IPS-NIHi7 (cell line): ENCODE data around the gene NAA80.
A peak's percentile ranks its signal among the peaks of the same experiment; 100 is the strongest.

ENCODE experiments used
- DNase-seq: peaks from one replicate; pipeline ENCODE4 v3.0.0; 2012; ENCODE audit warnings: mixed read lengths; ENCODE audit errors: extremely low spot score

The NAA80 gene, protein sequence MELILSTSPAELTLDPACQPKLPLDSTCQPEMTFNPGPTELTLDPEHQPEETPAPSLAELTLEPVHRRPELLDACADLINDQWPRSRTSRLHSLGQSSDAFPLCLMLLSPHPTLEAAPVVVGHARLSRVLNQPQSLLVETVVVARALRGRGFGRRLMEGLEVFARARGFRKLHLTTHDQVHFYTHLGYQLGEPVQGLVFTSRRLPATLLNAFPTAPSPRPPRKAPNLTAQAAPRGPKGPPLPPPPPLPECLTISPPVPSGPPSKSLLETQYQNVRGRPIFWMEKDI

DNA sequence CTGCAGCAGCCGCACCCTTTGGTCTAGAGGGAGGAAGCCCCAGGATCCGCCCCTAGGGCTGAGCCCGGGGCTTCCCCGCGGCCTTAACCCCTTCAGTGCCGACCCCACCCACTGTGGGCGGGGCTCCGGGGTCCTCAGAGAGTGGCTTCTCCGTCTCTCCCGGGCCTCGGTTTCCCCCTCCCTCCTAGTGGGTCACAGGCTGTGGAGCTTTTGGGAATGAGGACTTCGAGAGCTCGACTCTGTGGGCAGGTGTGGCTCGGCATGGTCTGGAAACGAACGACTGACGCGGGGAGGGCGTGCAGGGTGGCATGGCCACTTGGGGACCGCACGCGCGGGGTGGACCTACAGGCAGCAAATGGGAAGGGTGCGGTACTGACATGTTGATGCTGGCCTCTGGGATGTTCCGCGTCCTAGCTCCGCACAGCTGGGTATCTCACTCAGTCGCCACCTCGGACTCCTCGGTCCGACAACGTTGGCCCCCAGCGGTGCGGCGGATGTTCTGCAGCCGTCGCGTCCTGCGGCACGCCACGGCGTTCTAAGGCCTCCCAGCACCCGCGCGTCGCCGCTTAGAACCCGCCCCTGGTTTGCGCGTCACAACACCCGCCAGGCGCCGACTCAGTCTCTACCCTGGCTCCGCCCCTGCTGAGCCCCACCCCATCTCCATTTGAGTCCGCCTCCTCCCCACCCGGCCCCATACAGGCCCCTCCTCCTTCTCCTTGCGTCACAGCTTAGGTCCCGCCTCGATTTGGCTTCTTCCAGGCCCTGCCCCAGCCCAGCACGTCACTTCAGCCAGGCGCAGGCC is at the start of gene NAA80, which contains the start of gene HYAL3:
Gene NAA80 (minus strand): TSS at position 570 of the 802 bp plus-strand sequence. CDS start 1,942 bp downstream, outside the sequence.
Gene HYAL3 (minus strand): TSS at position 570 of the 802 bp plus-strand sequence. CDS start 3,803 bp downstream, outside the sequence.
- DNase-seq: peak; percentile 98

DNA sequence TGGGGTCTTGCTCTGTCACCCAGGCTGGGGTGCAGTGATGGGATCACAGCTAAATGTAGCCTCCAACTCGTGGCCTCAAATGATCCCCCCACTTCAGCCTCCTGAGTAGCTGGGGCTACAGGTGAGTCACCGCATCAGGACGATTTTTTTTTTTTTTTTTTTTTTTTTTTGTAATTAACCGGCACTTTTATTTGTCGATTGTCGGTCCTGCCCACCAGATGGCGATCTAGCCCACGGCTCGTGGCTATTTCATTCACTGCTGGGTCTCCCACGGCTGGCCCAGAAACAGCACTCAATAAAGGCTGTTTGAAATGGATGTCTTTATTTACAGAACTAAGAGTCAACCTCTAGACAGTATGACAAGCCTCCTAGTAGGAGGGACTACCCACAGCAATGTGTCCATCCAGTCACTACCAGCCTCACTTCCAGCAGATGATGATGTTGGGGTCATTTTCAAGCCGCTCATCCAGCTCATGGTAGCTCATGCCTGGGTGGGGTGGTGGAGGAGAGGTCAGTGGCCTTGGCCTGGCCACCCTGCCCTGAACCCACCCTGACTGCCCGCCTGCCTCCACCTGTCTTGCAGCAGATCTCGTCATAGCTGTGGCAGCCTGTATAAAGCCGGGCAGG is 48.1 kb upstream of the NAA80 start:
- DNase-seq: peak; percentile 56

DNA sequence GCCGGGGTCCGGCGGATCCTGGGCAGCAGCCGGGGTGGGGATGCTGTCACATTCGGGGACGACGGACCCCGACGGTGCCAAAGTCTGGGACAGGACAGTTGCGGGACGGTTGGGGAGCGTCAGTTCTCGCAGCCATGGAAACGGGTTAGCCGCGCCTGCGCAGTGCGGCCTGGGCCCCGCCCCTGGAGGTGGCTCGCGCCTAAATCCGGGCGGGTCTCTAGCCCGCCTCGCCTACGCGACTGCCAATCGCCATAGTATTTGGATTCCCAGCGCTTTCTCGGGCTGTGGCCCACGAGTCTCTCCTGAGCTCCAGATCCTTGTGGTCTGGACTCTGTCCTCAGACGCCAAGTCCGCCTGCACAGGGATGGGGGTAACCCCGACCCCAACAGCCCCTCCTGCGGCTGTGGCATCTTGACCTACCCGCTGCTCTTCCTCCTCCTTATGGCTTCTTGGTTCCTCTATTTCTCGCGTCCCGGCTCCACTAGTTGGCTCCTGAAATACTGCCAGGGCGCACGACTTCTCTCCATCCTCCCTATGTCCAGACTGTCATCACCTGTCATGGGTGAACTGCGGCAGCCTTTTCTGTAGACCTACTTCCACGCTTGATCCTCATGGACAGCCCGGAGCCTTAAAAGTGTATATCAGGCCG is 46.5 kb upstream of the NAA80 start, which contains the start of gene ZMYND10:
Gene ZMYND10 (minus strand): TSS at position 147 of the 649 bp plus-strand sequence. CDS start 153 bp downstream, outside the sequence.
- DNase-seq: peak; percentile 93

DNA sequence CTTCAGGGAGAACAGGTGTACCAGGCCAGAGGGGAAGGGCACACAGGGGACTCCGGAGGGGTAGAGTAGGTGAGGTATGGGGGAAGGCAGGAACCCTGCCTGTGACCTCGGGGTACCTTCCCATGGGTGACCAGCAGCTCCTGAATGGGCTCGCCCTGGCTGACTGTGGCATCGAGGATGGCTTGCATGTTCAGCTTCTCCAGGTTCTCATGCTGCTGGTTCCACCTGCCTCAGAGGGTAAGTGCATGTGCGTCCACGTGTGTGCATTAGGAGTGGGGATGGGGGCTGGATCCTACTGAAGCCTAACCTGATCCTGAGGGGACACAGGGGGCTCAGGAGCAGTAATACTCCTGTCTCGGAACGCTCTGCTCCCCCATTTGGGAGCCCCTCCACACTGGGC is 45.8 kb upstream of the NAA80 start:
- DNase-seq: no peak

DNA sequence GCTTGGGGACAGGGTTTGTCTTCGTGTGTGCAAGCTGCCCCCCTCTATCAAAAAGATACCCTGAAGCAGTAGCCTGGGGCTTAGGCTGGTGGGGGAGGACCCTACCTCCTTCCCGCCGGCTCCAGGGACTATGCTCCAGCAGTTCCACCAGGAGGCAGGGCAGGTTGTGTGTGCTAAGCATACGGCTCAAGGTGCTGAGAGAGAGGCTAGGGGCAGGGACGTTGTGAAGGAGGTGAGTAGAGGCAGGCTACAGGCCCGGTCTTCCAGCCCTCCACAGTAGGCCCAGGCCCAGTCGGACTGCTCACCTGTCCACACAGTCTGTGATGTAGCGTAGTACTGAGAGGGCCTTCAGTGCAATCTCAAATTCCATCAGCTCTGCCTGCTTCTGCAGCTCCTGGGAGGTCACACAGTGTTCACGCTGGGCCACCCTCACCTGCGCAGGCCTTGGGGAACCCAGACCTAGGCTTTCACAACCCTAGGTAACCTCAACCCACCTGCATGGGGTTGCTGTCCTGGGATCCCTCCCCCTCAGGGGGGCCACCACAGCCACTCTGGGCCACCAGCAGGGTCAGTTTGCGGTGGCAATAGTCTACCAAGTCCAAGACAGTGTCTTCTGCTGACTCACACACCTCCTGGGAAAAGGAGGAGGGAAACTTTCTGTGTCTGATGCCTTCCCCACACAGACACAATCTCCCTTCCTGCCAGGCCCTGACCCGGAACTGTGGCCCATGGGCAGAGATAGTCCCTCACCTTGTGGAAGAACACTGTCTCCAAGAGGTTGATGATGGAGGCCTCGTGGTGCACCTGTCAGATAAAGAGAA is 43.8 kb upstream of the NAA80 start:
- DNase-seq: peak; percentile 57

DNA sequence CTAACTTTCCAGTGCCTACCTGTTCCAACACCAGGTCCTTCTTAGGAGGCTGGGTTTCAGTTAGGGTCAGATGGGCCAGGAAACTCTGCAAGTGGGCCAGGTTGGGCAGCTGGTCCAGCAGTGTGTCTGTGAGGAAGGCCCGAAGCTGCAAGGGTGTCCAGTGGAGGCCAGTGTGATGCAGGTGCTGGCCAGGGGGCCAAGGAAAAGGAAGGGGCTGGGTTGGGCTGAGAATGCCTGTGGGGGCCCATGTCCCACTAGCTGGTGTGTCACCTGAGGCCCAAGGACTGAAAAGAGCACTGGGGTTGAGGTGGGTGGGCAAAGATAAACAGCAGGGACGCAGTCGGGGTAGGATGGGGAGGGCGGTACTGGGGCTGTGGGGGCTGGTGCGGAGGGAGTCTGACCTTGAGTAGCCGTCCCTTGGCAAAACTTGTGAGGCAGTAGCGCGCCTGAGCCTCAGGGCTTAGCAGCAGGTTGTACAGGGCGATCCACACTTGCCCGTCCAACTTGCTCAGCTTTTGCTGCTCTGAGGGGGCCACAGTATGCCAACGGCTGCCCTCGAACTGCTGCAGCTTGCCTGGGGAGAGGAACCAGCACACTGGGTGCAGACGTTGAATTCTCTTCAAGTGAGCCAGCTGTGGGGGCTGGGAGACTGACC is 42.9 kb upstream of the NAA80 start:
- DNase-seq: no peak

DNA sequence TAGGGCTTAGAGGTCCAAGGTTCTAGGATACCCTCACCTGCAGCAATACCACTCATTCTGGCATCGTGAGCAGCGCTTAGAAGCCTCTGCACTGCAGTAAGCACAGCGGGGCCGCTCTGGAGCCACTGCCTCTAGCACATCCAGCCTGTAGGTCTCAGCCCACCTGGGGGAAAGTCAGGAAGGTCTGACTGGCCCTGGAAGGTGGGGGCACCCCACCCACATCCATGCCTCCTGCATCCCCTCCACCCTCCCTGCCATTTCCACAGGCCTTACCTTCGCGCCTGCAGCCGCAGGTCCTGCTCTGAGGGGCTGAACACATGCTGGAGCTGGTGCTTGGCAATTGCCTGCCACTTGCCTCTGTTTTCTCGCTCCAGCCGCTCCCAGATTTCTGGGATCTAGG is 42.3 kb upstream of the NAA80 start:
- no peak for DNase-seq

DNA sequence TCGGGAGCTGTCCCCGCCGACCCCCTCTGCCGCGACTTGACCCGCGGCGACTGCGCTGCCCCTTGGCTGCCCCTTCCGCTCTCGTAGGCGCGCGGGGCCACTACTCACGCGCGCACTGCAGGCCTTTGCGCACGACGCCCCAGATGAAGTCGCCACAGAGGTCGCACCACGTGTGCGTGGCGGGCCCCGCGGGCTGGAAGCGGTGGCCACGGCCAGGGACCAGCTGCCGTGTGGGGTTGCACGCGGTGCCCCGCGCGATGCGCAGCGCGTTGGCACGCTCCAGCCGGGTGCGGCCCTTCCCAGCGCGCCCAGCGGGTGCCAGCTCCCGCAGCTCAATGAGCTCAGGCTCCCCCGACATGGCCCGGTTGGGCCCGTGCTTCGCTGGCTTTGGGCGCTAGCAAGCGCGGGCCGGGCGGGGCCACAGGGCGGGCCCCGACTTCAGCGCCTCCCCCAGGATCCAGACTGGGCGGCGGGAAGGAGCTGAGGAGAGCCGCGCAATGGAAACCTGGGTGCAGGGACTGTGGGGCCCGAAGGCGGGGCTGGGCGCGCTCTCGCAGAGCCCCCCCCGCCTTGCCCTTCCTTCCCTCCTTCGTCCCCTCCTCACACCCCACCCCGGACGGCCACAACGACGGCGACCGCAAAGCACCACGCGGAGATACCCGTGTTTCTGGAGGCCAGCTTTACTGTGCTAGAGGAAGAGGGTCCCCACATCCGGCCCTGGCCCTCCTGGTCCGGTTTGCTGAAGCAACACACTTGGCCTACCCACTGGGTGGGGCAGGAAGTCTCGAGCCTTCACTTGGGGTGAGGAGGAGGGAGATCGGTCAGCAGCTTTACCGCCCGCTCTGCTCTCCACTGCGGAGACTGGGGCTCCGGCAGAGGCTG is 41.5 kb upstream of the NAA80 start, which contains the start of gene RASSF1:
Gene RASSF1 (minus strand): TSS at position 389 of the 882 bp plus-strand sequence. CDS start 31 bp downstream, at position 358.
- DNase-seq: peak; percentile 38

DNA sequence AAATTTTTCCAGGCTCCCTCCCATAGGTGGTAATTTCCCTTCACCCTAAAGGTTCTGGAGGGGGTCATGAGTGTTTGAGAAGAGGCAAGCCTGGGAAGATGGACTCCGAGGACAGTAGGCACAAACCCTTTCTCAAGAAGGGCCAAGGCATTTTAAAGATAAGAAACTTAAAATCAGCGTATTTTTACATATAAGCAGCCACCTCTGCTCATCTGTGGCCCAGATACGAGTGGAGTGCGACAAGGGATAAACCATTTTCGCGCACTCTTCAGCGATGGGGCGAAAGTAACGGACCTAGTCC is 40.9 kb upstream of the NAA80 start:
- DNase-seq: no peak

DNA sequence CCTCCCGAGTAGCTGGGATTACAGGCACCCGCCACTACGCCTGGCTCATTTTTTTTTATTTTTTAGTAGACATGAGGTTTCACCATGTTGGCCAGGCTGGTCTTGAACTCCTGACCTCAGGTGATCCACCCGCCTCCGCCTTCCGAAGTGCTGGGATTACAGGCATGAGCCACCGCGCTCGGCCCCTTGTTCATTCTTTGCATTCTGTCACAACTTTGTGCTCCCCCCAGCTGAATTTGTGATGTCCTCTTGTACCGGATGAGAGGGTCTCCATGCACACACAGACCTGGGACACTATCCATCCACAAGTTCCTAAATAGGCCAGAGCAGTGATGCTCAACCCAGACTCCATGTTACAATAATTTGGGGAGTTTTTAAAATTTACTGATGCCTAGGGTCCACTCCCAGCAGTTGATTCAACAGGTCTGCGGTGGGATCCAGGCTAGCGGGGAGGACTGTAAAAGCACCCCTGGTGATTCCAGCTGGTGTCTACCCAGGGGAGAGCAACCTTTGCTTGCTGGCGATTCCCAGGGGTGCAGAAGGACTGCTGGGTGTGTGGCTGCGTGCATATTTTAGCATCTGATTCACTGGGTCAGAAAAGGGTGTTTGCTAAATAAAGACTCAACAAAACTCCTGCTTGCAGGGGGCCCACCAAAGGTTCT is 40.4 kb upstream of the NAA80 start:
- DNase-seq: no peak

DNA sequence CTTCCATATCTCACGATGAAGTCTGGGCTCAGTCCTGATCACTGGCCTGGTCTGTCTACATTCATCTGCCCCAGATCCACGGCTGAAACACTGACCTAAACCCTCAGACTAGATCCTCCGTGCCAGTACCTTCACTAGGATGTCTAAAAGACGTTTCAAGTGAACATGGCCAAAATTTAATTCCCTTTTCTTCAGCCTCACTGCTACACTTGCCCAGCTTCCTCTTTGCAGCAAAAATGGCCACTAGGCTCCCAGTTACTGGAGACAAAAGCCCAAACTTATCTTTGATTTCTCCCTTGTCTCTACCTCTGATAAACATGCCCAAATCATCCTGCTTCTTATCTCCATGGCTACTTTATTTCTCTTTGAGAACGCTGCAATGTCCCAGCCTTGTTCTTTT is 39.8 kb upstream of the NAA80 start:
- DNase-seq: no peak

DNA sequence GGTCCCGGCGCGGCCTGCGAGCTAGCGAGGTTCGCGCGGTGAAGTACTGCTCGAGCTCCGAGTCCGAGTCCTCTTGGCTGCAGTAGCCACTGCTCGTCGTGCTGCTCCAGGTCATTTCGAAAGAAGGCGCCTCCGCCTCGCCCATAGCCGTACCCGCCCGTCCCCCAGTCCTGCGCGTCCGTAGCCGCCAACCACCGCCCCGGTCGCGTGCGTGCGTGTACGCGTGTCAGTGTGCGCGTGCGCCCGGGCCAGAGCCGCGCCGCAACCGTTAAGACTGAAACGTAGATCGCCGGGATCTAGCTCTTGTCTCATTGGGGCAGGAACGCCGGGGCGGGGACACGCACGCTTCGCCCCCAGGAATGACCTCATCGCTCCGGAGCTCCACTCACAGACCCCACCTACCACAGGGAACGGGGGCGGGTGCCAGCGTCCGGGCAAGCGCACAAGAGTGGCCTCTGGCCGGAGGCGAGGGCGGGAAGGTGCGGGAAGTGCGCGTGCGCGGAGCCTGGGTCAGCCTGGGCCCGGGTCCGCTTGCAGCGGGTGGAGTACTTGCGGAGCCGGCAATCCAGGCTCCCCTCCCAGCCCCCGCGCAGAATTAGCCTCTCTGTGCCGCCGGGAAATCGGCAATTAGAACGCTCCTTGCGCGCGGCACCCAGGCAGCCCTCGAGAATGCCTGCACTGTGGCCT is 38.1 kb upstream of the NAA80 start:
- DNase-seq: peak; percentile 99

DNA sequence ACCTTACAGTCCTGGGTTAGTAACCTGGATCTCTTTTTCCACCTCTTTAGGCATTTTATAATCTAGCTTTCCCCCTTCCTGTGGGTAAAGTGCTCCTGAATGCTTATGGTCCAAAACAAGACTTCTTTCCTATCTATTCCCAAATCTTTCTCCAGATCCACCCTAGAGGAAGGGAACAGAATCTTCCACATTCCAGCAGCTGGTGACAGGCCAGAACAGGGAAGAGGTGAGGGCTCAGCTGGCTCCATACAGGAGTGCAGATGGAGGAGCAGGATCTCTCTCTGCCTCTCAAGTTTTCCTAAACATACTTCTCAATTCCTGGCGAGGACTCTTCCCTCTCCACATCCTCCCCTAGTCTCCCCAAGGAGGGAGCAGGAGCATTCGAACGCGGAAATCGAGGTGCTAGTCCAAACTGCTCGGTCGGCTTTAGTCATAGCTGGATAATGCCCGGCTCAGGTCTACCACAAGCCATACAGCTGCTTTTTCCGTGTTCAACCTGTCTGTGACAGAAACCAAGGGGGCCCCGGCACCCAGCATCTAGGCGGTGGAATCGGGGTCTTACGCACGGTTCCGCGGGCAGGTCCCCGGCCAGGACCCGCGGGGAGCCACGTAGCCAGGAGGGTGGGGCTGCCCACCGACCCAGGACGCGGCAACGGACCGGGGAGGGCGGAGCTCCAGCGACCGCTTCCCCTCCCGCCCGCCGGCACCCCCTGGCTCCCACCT is 37.4 kb upstream of the NAA80 start:
- peak; percentile 58 for DNase-seq

DNA sequence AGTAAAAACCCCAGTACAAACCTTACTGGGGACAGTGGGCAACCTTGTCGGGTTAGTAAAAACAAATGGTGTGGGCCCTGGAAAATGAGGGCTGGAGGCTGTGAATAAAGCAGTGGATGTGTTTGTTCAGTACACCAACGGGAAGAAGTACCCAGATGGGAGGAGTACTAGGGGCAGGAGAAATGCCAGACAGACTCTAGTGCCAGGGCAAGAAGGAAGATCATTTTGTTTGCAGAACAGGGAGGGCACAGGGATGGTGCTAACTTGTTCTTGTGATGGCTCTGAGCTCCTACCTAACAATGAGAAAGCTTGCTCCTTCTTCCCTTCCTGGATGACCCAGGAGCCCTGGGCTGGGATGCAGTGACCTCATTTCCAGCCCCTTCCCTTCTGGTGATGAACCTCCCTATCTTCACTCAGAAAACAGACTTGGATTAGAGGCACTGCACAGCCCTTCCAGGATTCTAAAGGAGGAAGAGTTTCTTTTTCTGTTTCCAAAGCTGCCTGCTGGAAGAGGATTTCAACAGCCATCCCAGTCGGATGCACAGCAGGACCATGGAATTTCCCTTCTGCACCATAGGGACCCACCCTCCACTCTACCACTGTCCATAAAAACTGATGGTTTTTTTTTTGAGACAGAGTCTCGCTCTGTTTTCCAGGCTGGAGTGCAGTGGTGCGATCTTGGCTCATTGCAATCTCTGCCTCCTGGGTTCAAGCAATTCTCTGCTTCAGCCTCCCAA is 35.3 kb upstream of the NAA80 start:
- no peak for DNase-seq

DNA sequence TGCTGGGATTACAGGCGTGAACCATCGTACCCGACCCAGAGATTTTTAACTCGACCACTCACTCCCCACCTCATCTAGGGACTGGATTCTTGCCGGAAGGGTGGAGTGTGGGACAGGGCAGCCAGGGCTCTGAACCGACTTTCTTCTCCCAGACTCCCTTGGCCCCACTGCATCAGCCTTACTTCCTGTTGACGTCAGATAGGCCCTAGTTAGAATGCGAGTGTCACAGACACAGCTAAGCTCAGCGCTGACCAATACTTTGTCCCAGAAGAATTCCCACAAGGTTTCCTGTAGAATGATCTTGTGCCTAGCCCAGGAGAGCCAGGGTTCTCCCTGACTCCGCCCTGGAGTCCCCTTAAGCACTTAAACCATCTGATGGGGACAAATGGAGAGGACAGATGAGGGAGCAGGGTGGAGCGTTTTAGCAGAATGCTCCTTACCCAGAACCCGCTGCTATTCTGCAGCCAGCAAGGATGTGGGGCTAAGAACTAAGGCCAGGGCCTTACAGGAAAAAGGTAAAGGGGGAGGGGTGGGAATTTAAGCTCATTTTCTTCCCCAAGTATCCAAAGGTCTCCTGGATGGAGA is 34.6 kb upstream of the NAA80 start:
- DNase-seq: no peak

DNA sequence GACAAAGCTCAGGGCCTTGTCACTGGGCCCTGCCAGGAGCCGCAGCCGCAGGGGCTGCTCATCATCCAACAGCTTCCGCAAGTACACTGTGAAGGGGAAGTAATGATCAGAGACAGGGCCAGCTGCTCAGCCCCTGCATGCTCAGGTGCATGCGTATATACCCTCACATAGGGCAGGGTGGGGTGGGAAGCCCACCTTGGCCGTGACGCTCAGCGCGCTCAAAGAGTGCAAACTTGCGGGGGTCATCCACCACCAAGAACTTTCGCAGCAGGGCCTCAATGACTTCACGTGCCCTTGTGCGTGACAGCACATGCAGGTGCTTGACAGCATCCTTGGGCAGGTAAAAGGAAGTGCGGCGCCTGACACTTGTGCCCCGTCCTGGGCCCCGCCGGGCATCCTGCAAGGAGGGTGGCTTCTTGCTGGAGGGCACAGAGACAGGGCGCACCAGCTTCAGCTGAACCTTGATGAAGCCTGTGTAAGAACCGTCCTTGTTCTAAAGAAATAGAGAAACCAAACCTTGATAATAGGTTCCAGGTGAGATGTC is 32.2 kb upstream of the NAA80 start:
- no peak for DNase-seq
